GM21619 (cell line): ENCODE data around the gene GPAT2.
"Not testable (repeated sequence)": the region's sequence is repeated elsewhere in the genome, so short reads cannot be mapped to it uniquely, and the experiment has no call there.

ENCODE experiments used
- ATAC-seq: cut with Tn5 transposase; IDR thresholded peaks from one replicate; pipeline ENCODE4 v1.9.1; 2021; ENCODE audit not compliant: unreplicated experiment

GPAT2 gene

DNA sequence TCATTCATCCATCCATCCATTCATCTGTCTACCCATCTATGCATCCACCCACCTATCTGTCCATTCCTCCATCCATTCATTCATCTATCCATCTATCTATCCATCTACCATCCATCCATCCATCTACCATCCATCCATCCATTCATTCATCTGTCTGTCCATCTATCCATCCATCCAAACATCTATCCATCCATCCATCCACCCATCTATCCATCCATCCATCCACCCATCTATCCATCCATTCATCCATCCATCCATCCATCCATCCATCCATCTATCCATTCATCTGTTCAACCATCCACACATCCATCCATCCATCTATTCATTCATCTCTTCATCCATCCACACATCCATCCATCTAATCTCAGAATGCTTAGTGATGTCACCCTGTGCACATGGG, 30.0 kb upstream of the GPAT2 start:
- ATAC-seq = not testable (repeated sequence)

DNA sequence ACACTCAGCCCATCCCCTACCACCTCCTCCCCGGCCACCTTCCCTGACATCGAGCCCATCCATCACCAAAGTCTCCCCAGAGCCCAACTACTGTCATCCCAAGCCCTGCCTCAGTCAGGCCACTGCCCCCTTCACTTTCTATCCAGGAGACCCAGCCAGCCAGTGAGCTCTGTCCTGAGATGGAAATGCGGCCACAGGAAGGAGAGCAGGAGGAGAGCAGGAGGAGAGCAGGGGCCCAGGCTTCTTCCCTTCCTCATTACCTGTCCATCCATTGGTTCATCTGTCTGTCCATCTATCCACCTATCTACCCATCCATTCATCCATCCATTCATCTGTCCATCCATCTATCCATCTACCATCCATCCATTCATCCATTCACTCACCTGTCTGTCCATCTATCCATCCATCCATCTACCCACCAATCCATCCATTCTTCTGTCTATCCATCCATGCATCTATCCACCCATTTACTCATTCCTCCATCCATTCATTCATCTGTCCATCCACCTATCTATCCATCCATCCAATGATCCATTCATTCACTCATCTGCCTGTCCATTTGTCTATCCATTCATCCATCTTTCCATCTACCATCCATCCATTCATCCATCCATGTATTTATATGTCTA, 29.4 kb upstream of the GPAT2 start:
- not testable (repeated sequence) for ATAC-seq

DNA sequence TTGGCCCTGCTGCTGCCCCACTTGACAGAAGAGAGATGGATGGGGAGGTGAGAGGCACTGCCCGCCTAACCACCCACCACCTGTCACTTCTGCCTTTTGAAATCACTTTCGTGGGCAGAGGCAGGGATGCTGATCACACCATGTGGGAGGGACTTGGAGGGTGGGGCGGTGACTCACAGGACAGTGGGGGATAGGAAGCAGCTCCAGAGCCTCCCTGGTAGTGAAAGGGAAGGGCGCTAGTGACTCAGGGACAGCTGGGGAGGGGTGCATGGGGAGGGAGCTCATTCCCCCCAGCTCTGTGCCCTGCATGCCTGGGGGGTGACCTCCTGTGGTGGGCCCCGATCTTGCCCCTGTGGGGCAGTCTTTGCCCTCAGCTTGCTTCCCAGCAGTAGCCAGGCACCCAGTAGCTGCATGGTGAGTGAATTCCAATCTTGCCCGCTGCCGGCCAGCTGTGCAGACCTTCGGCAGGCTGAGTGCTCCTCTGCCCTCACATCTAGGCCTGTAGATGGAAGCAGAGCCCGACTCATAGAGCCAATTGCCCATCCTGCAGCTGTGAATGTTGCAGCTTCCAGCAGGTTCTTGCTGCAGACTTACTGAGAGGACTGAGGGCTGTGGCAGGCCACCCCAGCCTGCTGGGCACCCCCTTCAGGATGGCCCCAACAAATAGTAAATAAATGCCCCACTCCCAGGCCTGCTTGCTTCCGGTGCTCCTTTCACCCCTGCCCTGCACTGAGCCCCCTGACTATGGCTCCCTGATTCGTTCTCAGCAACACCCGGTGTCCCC, 28.6 kb upstream of the GPAT2 start:
- ATAC-seq = not testable (repeated sequence)

DNA sequence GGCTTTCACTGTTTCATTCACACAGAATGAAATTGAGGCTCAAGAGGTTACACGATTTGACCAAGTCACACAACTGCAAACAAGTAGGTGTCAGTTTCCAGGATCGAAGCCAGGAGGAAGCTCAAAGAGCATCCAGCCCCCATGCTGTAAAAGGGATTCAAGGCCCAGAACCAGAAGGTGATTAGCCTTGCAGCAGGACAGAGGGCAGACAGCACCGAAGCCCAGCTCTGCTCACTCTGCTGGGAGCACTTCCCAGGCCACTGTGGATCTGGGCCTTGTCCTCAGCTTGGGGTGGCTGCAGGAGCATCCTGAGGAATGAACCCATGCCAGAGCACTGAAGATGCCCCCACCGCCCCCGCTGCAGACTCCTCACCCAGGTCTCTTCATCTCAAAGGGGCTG, 27.8 kb upstream of the GPAT2 start:
- ATAC-seq = not testable (repeated sequence)

DNA sequence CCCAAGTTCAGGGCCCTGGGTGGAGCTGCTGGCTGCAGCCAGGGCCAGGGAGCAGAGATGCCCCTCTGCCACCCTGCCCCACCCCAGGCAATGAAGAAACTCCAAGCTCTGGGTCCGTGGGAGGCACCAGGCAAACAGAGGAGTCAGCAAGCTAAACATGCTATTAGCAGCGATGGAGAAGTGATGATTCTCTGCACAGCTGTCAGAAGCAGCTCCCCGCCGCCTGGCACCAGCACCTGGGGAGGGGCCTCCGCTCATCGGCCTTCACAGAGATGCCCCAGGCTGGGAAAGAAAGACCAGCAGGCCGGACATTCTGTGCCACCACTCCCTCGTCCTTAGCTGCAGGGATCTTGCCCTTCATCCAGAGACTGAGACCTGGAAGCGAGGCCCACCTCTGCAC, 27.2 kb upstream of the GPAT2 start:
- not testable (repeated sequence) for ATAC-seq

DNA sequence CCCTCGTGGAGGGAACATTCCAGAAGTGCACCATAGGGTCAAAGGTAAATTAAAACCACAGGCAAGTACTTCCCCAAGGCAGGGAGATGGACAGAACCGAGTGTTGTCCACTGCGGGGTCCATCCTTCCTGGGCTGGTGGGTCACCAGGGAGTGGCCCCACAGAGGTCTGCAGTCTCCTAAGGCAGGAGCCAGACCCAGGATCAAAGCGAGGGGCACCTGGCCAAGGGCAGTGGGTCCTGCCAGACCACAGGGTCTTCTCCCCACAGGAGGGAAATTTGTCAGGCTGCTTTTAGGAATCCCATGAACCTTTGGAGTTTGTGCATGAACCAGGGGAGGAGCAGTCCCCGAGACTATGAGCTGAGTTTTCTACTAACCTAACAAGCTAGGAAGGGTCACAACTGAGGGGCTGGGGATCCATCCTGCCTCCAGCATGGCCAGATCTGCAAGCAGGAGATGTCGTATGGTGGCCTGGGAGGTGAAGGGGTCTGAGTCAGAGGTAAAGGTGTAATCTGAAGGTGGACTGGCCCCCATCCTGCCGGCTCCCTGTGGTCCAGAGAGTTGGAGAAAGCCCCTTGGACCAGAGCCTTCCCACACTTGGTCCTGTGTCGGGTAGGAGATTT, 26.6 kb upstream of the GPAT2 start:
- ATAC-seq = not testable (repeated sequence)

DNA sequence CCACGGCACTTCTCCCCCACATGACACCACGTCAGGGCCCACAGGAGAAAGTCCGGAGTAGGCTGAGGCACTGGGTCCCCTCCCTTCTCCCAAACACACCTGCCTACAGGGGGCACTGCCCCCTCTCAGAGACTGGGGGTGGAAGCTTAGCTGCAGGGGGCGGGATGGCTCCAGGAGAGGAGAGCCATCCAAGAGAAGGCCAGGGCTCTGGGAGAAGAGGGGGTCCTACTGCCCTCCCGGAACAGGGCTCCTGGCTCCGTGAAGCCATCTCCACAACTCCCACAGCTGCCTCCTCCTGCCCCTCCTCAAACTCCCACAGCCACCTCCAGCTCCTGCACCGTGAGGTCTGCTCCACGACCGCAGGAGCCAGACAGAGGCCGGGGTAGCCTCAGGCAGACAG, 25.6 kb upstream of the GPAT2 start:
- not testable (repeated sequence) for ATAC-seq

DNA sequence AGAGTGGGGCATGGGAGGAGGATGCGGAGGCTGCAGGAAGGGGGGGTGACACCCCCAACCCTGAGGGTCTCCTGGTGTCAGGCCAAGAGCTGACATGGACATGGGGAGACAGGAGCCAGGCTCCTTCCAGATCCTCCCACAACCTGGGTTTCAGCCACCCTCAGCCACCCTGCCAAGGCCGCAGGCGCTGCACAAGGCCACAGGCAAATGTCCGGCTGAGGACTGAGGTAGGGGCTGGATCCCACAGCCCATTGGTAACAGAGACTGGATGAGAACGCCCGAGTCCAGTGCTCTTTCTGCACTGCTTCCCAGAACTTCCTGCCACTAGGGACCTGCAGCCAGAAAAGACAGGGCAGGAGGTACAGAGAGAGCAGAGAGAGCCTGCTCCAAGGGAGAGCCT, 24.7 kb upstream of the GPAT2 start:
- not testable (repeated sequence) for ATAC-seq

DNA sequence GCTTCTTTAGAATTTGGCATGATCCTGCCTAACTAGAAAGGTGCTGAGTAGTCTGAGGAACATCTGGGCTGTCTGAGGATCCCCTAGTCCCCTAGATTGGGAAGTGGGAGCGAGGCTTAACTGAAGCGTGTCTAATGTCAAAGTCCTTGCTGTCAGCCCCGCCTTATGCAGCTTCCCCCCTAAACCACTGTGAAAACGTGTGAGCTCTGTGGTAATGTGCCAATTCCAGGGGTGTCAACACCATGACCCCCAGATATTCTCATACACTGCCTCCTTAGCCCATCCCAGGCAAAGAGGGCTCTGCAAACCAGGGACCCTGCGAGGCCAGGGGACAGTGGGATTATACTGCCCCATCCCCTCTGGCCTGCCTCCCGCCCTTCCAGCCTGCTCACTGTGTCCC, 21.1 kb upstream of the GPAT2 start:
- not testable (repeated sequence) for ATAC-seq

DNA sequence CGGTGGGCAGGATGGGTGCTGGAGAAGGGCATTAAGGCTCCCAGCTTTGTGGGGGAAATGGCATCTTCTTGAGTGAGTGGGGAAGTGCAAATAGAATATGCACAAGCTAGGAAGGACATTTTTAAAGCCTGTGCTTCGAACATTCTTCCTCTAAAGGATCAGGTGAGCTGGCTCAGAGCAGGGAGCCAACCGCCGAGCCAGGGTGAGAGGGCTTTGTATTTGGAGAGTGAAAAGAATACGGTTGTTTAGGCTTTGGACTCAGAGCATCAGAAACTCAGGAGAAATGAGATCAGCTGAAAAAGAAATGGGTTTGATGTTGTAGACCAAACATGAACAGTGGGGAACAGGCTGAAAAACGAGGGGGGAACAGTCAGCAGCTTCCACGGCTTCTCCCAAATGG, 19.8 kb upstream of the GPAT2 start:
- not testable (repeated sequence) for ATAC-seq

DNA sequence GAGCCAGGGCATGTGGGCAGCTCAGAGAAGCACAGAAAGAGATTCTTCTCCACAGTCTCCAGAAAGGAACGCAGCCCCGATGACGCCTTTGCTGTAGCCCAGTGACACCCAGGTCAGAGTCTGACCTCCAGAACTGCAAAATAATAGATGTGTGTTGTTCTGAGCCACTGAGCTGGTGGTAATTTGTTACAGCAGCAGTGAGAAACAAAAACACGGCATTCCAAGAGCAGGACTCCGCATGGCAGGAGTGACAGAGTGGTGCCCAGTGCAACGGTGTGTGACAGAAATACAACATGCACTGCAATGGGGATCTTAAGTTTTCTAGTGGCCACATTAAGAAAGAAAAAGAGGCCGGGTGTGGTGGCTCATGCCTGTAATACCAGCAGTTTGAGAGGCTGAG, 18.7 kb upstream of the GPAT2 start:
- ATAC-seq = not testable (repeated sequence)

DNA sequence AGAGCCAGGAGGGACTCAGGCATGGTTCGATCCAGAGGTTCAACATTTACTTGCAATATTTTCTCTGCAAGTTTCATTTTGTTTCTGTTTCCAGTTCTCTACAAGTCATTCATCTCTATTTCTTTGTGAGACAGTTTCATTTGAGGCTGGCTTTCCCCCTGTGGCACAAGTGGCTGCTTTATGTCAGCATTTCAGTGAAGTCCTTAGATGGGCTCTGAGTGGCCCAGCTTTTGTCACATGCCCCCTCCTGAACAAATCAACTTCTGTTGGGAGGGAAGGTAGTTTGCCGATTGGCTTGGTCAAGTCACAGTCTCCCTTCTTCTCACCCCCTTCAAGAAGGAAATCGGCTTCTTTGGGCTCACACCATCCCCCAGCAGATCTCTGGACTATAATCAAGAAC, 17.9 kb upstream of the GPAT2 start:
- ATAC-seq = not testable (repeated sequence)

DNA sequence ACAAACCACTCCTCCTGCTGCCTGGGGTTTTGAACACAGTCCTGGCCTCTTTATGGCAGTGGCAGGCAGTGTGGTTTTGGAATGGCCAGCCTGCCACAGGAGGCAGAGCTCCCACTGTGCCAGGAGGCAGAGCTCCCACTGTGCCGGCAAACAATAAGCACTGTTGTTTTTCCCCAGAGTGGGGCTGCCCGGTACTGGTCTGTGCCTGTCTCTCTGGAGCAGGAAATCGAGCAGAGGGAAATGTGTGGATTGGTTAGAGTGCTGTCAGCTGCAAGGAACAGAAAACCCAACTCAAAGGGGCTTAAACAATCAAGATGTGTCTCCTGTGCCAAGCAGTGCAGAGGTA, 15.2 kb upstream of the GPAT2 start:
- ATAC-seq = not testable (repeated sequence)

DNA sequence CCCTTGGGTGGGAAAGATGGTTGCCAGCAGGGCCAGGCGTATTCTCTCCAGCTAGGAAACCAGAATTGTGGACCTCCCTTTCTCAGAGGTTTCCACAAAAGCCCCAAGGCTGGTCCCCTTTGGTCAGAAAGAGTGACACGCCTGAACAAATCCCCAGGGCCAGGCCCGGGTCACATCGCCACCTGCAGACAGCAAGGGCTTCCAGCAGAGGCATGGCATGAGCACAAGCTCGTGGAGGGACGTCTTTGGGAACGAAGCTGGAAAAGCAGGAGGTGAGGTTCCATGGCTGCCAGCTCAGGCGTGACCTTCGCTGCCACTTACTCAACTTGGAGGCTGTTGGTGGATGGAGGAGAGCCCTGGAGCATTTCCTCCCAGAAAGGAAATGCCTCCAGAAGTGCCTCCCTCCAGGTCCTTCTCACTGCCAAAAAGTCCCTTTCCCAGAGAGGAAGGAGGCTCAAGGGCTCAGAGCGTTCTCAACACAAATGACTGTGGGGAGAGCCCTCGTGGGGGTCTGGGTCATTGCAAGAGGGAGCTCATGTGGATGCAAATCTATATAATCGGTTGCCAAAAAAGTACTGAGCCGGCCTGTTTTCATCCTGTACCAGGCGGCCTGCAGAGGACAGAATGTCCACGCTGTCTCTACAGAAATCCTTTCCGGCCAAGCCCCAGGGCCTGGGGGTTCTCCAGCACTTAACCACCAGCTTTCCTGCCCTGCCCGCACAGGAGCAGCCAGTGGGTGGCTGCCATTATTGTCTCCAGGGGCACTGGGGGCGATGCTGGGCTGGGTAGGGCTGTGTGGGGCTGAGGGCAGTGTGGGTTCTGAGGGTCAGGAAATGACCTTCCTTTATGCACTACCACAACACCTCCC, 14.6 kb upstream of the GPAT2 start:
- ATAC-seq = not testable (repeated sequence)

DNA sequence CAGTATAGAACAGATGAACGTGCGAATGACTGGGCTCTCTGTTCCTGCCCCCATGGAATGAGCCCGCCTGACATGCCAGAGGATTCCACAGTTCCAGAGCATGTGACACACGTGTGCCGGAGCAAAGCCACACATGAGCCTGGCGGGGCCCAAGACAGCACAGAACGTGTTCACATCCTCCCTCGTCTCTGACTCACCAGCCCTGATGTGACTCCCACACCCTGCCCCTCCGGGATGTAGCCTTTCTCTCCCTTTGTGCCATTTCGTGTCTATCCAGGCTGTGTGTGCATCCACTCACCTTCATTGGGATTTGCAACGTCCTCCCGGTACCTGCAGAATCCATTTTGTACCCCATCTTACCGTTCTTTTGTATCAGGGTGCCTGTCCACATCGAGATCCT, 838 bp upstream of the GPAT2 start:
- ATAC-seq = not testable (repeated sequence)

DNA sequence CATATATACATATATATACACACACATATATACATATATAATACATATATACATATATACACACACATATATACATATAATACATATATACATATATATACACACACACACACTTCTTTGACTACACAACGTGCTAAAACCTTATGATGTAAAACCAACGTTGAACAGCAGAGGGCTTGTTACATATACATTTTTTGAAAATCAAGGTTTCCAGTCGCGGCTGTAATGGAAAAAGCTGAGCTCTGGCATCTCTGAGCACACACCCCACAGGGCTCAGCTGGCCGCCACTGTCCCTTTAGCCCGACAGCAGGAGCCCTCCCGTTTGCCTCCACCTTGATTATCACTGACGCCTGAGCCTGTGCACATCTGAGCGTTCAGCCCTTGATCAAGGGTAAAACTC, 719 bp downstream of the GPAT2 start:
- ATAC-seq = not testable (repeated sequence)

DNA sequence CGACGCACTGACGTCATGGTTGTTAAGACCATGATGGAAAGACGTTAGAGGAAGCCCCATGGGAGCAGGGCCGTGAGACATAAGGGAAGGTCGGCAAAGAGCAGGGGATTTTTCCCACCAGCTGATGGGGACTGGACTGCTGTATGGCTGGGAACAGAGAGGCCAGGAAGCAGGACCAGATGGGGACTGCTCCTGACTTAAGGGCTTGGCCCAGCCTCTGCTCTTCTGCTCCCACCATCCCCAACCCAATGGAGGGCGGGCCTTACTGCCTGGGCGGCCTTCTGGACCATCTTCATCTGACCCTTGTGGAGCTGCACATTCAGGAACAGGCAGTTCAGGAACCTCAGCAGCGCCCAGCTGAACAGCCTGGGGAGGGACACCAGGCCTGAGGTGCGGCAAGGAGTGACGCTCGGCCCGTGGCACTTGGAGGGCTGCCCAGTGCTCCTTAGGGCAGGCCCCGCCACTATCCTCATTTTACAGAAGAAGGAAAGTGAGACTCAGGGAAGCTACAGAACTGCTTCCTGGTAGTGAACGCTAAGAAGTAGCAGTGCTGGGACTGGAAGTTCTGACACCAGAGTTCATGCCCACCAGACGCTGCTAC, 6.9 kb downstream of the GPAT2 start:
- ATAC-seq = not testable (repeated sequence)

DNA sequence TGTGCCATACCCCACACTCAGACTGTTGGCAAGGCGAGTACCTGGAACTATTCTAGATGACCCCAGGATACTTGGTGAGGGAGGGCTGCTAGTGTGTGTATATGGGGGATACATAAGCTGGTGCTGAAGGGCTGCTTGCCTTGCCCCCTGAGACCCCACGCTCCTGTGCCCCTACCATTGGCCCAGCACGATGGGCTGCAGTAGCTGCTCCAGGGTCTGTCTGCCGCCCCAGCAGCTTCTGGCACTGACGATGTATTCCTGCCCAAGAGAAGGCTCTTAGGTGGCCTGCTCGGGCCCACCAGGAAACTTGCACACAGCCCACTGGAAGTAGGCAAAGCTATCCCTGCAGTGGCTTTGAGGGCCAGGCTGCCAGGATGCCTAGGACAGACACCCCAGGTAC, 9.0 kb downstream of the GPAT2 start:
- not testable (repeated sequence) for ATAC-seq

DNA sequence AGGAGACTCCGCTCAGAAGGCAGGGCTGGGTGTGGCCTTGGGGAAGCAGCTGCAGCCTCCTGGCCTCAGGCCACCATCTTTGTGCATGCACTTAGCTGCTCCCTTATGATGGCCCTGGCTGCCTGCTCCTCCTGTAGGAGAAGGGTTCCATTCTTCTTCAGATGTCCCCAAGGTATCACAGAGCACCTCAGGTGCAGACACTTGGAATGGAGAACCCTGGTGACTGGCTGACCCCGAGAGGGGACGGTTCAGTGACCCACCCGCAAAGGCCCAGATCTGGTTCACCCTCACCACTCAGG, 9.6 kb downstream of the GPAT2 start:
- no peak for ATAC-seq

DNA sequence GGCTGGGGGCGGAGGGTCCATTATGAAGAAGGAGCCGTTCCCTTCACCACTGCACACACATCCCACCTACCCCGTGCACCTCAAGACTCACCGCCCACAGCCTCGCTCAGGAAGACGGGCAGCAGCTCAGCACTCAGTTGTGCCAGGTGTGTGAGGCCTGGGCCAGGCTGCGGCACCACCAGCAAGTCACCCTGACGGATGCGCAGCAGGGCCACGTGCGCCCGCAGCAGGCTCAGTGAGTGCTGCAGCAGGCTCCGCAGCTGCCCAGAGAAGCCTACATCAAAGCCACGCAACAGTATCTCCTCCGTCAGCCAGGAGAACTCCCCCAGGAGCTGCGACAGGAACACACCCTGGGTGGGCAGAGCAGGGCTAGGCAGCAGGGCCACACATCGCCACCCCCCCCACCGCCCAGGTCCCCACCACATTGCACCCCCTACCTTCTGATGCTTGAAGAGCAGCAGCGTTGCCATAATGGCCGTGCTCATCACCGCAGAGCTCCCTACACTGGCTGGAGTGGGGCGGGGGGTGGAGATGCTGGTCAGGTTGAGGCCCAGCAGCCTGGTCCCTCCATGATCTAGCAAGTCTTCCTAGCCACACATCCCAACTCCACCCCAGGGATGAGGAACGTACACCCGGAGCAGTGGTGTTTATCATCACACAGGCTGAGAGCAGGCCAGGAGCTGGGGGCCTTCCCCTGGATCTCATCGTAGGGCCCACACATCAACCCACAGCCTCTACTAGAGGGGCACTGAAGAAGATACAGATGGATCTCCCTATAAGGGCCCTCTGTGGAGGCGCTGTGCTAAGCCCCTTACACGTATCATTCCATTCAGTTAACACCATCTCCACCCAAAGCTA, 10.2 kb downstream of the GPAT2 start:
- ATAC-seq = no peak
